ENCODE results near the gene NMNAT2.

Gene NMNAT2

DNA sequence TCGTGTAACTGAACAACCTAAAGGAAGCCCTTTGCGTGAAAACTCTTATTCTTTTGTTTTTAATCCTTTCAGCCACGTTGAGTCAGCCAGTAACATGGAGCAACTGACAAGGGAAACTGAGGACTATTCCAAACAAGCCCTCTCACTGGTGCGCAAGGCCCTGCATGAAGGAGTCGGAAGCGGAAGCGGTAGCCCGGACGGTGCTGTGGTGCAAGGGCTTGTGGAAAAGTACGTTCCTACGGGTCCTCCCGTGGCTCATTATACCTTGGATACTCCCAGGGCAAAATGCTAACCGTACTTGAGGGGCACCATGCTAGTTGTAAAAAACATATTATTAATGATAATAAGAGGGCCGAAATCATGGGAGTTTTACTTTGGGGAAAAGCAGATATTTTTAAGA lies 182.7 kb downstream of the NMNAT2 start:
- H3K27ac ChIP-seq (ENCODE audit: low read depth, low read length): peak overlapping the region; percentile 83

DNA sequence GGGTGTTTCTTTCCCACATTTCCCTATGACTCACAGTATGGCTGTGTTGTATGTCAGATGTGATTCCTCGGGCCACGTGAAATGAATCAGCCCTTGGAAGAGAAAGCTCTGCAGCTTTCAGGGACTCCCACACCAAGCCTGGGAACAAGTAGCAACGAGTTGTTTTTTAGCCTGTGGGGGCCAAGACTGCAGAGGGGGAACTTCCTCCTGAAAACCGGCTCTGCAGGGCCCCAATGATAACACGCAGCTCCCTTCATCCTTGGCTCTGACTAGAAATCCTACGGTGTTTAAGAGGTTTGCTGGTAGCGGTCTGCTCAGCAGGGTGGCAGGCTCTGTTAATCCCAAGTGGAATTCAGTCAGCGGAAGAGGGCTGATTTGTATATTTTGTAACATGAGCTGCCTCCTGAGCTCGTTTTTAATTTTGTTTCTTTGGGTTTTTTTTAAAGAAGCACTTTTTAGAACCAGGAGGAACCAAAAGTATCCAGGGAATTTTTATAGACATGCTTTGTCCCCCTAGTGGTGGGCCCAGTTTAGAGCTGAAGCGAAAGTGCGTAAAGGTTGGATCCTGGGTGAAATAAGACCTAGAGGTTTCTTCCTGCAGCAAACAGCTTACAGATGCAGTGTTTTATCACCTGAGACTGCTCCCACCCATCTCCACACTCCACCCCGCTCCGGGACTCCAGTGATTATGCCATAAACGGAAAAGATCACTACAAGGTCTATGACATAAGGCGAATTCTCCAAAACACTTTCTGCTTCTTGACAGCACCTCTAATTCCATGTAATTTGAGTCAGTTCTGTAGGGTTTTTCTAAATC lies 183.3 kb downstream of the NMNAT2 start:
- H3K4me3 ChIP-seq (ENCODE audit: low read length): peak overlapping the region; percentile 28
- H3K27me3 ChIP-seq (ENCODE audit: insufficient read depth, low read length): no peaks in the 10 kb centered on the region
- peak overlapping the region; percentile 31; the same call in 1 of the 2 replicates for H3K9ac ChIP-seq (ENCODE audit: low read depth, low read length)
- H3K9me3 ChIP-seq (ENCODE audit: insufficient read depth, low read depth, low read length): no peaks in the 10 kb centered on the region
- 0 out of 2 replicates have a peak, but pooled peaks cover under 1% of the 10 kb centered on the region for H3K36me3 ChIP-seq (ENCODE audit: insufficient read depth, low read length)
- WGBS: 11% methylated on average over 15 of the region's 15 CpGs
- H3K4me1 ChIP-seq (ENCODE audit: insufficient read depth, low read length): peaks cover 24% of the 10 kb centered on the region
- peak overlapping the region; percentile 83 for H3K27ac ChIP-seq (ENCODE audit: low read depth, low read length)

More for the DNA sequence above, 182.7 kb downstream of the NMNAT2 start:
- Histone ChIP-seq H3K36me3 (ENCODE audit: insufficient read depth, low read length) (0 out of 2 replicates have a peak, but pooled peaks cover 6% of the 10 kb centered on the region), H3K9ac (ENCODE audit: low read depth, low read length) (peak overlapping the region; percentile 2; the same call in 1 of the 2 replicates), H3K4me3 (ENCODE audit: low read length) (peak overlapping the region; percentile 28; the same call in 1 of the 2 replicates), H3K9me3 (ENCODE audit: insufficient read depth, low read depth, low read length) (no peaks in the 10 kb centered on the region), H3K27me3 (ENCODE audit: insufficient read depth, low read length) (no peaks in the 10 kb centered on the region), H3K4me1 (ENCODE audit: insufficient read depth, low read length) (peaks cover 19% of the 10 kb centered on the region)
- WGBS: 75% methylated on average over 14 of the region's 14 CpGs

DNA sequence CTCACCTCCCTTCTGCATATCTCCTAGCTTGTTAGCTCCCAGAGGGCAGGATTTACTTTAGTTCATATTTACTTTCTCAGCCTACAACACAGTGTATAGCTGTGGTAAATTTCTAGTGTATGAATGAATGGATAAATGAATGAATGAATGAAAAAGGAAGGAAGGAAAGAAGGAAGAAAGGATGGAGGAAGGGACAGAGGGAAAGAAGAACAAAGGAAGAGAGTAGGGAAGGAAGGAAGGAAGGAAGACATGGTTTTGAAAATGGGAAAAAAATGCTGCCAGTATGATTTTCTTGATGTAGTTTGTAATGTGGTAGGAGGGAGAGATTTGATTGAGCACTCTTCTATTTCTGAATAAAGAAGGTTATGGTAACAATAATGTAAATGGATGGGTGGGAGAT lies 185.1 kb downstream of the NMNAT2 start:
- no peaks in the 10 kb centered on the region for H3K9me3 ChIP-seq (ENCODE audit: insufficient read depth, low read depth, low read length)
- peaks cover 24% of the 10 kb centered on the region for H3K4me1 ChIP-seq (ENCODE audit: insufficient read depth, low read length)
- H3K9ac ChIP-seq (ENCODE audit: low read depth, low read length): no peak overlapping the region
- no peaks in the 10 kb centered on the region for H3K27me3 ChIP-seq (ENCODE audit: insufficient read depth, low read length)
- H3K36me3 ChIP-seq (ENCODE audit: insufficient read depth, low read length): no peaks in the 10 kb centered on the region
- no peak overlapping the region for H3K27ac ChIP-seq (ENCODE audit: low read depth, low read length)
- H3K4me3 ChIP-seq (ENCODE audit: low read length): no peak overlapping the region

DNA sequence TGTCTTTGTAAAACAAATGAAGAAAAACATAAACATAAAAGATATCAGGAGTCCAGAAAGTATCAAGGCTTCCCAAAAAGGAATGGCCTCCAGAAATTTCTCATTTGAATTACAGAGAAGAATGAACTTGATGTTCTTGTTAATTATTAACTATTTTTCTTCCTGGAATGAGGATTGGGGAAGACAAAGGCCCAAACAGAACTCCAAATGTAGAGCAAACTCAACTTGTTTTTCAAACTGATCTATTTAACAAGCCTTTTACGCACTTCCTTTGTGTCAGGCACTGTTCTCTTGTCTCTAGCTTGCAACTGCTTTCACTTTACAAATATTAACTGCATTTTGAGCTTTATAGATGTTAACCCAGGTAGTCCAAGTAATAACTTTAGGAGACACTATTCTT lies 186.6 kb downstream of the NMNAT2 start:
- 94% methylated on average over 1 of the region's 1 CpG for WGBS
- Histone ChIP-seq H3K27ac (ENCODE audit: low read depth, low read length) (no peak overlapping the region), H3K9ac (ENCODE audit: low read depth, low read length) (no peak overlapping the region), H3K4me3 (ENCODE audit: low read length) (no peak overlapping the region), H3K4me1 (ENCODE audit: insufficient read depth, low read length) (peaks cover 31% of the 10 kb centered on the region), H3K9me3 (ENCODE audit: insufficient read depth, low read depth, low read length) (no peaks in the 10 kb centered on the region), H3K27me3 (ENCODE audit: insufficient read depth, low read length) (no peaks in the 10 kb centered on the region), H3K36me3 (ENCODE audit: insufficient read depth, low read length) (no peaks in the 10 kb centered on the region)

DNA sequence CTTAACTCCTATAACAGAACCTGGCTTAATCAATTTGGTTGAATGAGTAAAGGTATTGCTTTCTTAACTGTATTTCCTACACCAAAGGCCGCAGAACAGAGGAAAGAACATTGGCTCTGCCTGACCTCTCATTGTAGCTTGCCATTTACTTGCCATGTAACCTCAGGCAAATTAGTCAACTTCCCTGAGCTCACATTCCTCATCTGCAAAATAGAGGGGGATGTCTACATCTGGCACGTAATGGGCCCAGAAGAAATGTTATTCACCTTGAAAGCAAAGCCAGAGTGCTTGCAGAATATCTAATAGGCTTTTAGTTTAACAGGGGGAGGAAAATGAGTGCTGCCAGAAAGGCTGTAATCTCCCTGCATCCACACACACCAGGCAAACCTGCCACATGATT lies 187.8 kb downstream of the NMNAT2 start:
- peaks cover 26% of the 10 kb centered on the region for H3K4me1 ChIP-seq (ENCODE audit: insufficient read depth, low read length)
- 95% methylated on average over 2 of the region's 2 CpGs for WGBS
- H3K36me3 ChIP-seq (ENCODE audit: insufficient read depth, low read length): no peaks in the 10 kb centered on the region
- no peak overlapping the region for H3K4me3 ChIP-seq (ENCODE audit: low read length)
- H3K27me3 ChIP-seq (ENCODE audit: insufficient read depth, low read length): no peaks in the 10 kb centered on the region
- H3K9me3 ChIP-seq (ENCODE audit: insufficient read depth, low read depth, low read length): no peaks in the 10 kb centered on the region
- no peak overlapping the region for H3K9ac ChIP-seq (ENCODE audit: low read depth, low read length)
- no peak overlapping the region for H3K27ac ChIP-seq (ENCODE audit: low read depth, low read length)

DNA sequence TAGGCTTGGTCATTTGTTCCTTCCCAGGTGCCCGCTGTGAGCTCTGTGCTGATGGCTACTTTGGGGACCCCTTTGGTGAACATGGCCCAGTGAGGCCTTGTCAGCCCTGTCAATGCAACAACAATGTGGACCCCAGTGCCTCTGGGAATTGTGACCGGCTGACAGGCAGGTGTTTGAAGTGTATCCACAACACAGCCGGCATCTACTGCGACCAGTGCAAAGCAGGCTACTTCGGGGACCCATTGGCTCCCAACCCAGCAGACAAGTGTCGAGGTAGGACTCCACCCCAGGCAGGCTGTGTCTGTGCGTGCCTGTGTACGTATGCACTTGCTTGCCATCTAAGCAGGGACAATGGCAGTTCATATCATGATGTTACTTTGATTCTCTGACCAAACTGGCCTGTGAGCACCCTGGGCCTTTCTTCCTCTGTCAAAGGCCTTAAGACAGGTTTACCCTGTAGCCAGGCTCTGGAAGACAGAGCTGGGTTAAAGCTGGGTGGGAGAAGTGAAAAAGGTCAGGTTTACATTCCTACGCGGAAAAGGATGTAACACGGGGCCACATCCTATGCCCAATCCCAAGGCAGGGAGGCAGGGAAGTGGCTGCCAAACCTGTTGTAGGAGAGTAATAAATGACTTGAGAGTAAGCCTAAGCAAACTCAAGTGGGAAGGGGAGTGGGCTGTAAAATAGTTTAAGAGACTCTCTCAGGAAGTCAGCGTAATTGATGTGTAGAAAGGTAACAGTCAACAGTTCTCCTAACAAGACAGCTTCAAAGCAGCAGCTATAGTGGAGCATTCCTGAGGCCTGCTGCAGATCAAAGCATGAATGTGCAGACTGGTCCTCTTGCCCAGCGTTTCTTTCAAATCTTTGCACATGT lies 189.6 kb downstream of the NMNAT2 start:
- H3K9me3 ChIP-seq (ENCODE audit: insufficient read depth, low read depth, low read length): no peaks in the 10 kb centered on the region
- H3K4me1 ChIP-seq (ENCODE audit: insufficient read depth, low read length): peaks cover 15% of the 10 kb centered on the region
- no peak overlapping the region for H3K27ac ChIP-seq (ENCODE audit: low read depth, low read length)
- no peak overlapping the region for H3K4me3 ChIP-seq (ENCODE audit: low read length)
- H3K27me3 ChIP-seq (ENCODE audit: insufficient read depth, low read length): no peaks in the 10 kb centered on the region
- 93% methylated on average over 13 of the region's 13 CpGs for WGBS
- H3K9ac ChIP-seq (ENCODE audit: low read depth, low read length): no peak overlapping the region
- no peaks in the 10 kb centered on the region for H3K36me3 ChIP-seq (ENCODE audit: insufficient read depth, low read length)

DNA sequence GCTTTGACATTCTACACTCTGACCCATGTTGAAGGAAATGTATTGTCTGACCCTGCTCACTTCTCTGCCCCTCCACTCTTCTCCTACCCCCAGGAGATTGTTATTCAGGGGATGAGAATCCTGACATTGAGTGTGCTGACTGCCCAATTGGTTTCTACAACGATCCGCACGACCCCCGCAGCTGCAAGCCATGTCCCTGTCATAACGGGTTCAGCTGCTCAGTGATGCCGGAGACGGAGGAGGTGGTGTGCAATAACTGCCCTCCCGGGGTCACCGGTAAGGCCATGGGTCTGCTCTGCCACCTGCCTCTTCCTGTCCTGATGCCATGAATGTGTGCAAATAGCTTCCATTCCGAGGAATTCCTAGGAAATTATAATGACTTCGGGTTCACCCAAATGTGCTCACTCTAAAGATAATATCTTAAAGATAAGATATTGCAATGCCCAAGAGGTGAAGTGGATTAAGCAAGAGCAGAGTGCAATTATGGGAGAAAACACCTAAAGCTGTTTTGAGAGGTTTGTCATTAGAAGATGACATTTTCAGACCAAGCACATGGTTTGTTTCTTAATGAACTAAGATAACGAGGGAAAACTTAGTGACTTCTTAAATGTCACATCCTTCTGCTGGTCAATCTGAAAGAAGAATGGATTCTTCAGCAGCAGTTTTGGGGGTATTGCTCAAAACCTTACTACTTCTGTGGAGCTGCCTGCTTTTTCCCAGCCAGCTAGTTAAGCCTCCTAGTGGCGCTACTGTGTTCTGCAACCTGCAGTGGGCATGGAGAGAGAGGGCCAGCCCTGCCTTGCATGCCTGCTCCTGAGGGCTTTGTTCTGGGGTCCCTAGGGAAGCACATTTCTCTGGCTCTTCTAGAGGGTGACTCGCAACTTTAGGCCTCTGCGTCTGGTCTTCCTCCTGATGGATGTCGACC lies 190.5 kb downstream of the NMNAT2 start:
- no peak overlapping the region for H3K27ac ChIP-seq (ENCODE audit: low read depth, low read length)
- no peaks in the 10 kb centered on the region for H3K9me3 ChIP-seq (ENCODE audit: insufficient read depth, low read depth, low read length)
- H3K4me1 ChIP-seq (ENCODE audit: insufficient read depth, low read length): peaks cover 15% of the 10 kb centered on the region
- WGBS: 81% methylated on average over 16 of the region's 16 CpGs
- H3K36me3 ChIP-seq (ENCODE audit: insufficient read depth, low read length): no peaks in the 10 kb centered on the region
- no peak overlapping the region for H3K4me3 ChIP-seq (ENCODE audit: low read length)
- H3K27me3 ChIP-seq (ENCODE audit: insufficient read depth, low read length): no peaks in the 10 kb centered on the region
- no peak overlapping the region for H3K9ac ChIP-seq (ENCODE audit: low read depth, low read length)

DNA sequence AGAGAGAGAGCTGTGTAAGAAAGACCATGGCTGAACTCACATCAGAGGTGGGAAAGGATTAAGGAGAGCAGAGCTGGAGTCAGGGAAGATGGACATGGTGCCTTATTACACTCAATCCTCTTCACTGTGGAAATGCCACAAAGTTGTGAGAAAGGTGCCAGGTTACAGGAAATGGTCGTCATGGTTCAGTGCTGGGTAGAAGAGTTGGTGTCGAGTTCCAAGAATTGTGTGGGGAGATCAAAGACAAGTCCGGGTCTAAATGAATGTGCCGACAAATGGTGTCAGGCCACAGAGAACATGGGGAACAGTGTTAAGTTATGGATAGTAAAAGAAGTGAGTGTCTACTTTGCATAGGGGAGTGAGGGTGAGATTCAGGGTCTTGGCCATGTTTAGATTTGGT lies 191.2 kb downstream of the NMNAT2 start:
- H3K27ac ChIP-seq (ENCODE audit: low read depth, low read length): no peak overlapping the region
- 74% methylated on average over 4 of the region's 4 CpGs for WGBS

DNA sequence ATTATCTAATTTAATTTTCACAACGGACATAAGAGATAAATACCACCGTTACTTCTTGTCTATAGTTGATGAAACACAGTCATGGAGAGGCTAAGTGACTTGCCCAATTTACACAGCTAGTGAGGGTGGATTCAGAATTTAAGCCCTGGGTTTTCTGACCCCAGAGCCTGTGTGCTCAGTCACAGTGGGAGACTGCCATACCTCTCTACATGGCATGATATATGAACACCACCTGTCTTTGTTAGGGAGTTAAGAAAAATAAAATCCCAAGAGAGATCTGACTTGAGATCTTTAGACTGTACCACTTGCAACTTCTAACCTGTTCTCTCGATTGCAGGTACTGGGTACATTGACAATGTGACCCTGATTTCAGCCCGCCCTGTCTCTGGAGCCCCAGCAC lies 191.8 kb downstream of the NMNAT2 start:
- no peaks in the 10 kb centered on the region for H3K27me3 ChIP-seq (ENCODE audit: insufficient read depth, low read length)
- H3K4me1 ChIP-seq (ENCODE audit: insufficient read depth, low read length): peaks cover 15% of the 10 kb centered on the region
- no peak overlapping the region for H3K4me3 ChIP-seq (ENCODE audit: low read length)
- H3K36me3 ChIP-seq (ENCODE audit: insufficient read depth, low read length): no peaks in the 10 kb centered on the region
- H3K27ac ChIP-seq (ENCODE audit: low read depth, low read length): no peak overlapping the region
- no peak overlapping the region for H3K9ac ChIP-seq (ENCODE audit: low read depth, low read length)
- 97% methylated on average over 4 of the region's 4 CpGs for WGBS
- no peaks in the 10 kb centered on the region for H3K9me3 ChIP-seq (ENCODE audit: insufficient read depth, low read depth, low read length)

More for the DNA sequence above, 191.2 kb downstream of the NMNAT2 start:
- Histone ChIP-seq H3K36me3 (ENCODE audit: insufficient read depth, low read length) (no peaks in the 10 kb centered on the region), H3K27me3 (ENCODE audit: insufficient read depth, low read length) (no peaks in the 10 kb centered on the region), H3K4me3 (ENCODE audit: low read length) (no peak overlapping the region), H3K4me1 (ENCODE audit: insufficient read depth, low read length) (peaks cover 15% of the 10 kb centered on the region), H3K9ac (ENCODE audit: low read depth, low read length) (no peak overlapping the region), H3K9me3 (ENCODE audit: insufficient read depth, low read depth, low read length) (no peaks in the 10 kb centered on the region)

DNA sequence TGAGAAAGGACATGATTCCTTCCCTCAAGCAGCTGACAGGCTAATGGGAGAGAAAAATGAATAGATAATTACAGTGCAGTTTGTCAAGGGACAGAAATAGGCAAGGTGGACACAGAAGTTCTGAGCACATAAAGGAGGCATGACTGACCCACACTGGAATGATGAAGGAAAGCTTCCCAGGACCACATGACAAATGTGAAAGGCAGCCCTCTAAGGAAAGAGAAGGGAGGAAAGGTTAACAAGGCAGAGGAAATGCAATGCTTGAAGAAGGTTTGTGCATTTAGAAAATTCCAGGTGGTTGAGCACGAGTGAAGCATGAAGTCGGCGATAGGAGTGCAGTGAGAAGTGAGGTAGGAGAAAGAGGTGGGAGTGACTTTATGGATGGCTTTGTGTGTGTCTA lies 194.7 kb downstream of the NMNAT2 start:
- H3K9me3 ChIP-seq (ENCODE audit: insufficient read depth, low read depth, low read length): no peaks in the 10 kb centered on the region

More for the DNA sequence above, 194.7 kb downstream of the NMNAT2 start:
- Histone ChIP-seq H3K36me3 (ENCODE audit: insufficient read depth, low read length) (no peaks in the 10 kb centered on the region), H3K27ac (ENCODE audit: low read depth, low read length) (no peak overlapping the region), H3K27me3 (ENCODE audit: insufficient read depth, low read length) (no peaks in the 10 kb centered on the region), H3K4me3 (ENCODE audit: low read length) (no peak overlapping the region), H3K9ac (ENCODE audit: low read depth, low read length) (no peak overlapping the region), H3K4me1 (ENCODE audit: insufficient read depth, low read length) (peaks cover 20% of the 10 kb centered on the region)
- 81% methylated on average over 3 of the region's 3 CpGs for WGBS
